ENCODE results near the gene ANTXR1. TPM values are rescaled to one million over a fixed set of nuclear protein-coding genes. Genes with fewer than 3 reads are reported as not detected.
A peak's percentile ranks its signal among the peaks of the same experiment; 100 is the strongest.

The ANTXR1 gene
- total and polyA plus RNA-seq, 2 donors from 2014 or later = 7.0 to 42.6 TPM

DNA sequence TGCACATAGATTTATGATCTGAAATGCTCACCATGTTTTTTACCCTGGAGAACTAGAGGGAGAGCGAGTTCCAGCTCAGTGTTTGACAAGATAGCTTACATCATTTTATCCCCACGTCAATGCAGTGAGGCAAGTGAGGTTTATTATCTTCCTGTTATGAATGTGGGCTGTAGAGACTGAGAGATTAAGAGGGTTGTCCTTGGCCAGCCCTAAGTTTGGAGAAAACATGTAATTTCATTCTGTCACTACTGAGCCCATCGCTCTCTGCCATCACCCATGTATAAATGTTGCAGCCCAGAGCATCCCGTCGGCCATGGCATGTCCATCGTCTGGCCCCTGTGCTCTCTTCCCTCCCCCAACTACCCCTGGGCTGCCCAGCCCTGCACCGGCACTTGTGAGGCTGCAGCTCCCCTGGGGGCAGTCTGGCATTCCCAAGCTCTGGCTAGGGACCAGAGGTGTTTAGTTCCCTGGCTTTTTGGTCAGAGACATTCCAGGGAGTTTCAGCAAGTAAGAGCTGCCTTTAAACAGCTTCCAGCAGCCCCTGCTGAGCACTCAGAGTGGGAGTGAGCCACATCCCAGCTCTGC is 136.7 kb downstream of the ANTXR1 start:
- TF ChIP-seq, protein P1, sequence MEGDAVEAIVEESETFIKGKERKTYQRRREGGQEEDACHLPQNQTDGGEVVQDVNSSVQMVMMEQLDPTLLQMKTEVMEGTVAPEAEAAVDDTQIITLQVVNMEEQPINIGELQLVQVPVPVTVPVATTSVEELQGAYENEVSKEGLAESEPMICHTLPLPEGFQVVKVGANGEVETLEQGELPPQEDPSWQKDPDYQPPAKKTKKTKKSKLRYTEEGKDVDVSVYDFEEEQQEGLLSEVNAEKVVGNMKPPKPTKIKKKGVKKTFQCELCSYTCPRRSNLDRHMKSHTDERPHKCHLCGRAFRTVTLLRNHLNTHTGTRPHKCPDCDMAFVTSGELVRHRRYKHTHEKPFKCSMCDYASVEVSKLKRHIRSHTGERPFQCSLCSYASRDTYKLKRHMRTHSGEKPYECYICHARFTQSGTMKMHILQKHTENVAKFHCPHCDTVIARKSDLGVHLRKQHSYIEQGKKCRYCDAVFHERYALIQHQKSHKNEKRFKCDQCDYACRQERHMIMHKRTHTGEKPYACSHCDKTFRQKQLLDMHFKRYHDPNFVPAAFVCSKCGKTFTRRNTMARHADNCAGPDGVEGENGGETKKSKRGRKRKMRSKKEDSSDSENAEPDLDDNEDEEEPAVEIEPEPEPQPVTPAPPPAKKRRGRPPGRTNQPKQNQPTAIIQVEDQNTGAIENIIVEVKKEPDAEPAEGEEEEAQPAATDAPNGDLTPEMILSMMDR (IDR thresholded peaks at IDR 0.05; ENCODE audit: borderline replicate concordance, extremely low read depth, insufficient read depth) = no peak
- peak in 1 of 5 donors; percentile 20 for DNase-seq
- H3K4me1 ChIP-seq (ENCODE audit: control insufficient read depth in 2 of 3, insufficient read depth in 2 of 3, low read depth in 1 of 3, low read length in 3 of 3) = peaks cover 0 to 3% (median 3%) of the 10 kb centered on the region in 3 donors
- no peak for FAIRE-seq
- intact Hi-C loops (cut with DNase I) = no loop called here
- H3K27me3 ChIP-seq (ENCODE audit: control insufficient read depth, insufficient read depth, low read length) = no peaks in the 10 kb centered on the region
- no peak overlapping the region for H3K4me3 ChIP-seq (ENCODE audit: low read length in 3 of 3)
- peak overlapping the region in 1 of 2 donors; percentile 19 for H3K27ac ChIP-seq (ENCODE audit: low read depth in 2 of 2, low read length in 2 of 2)
- no peaks in the 10 kb centered on the region for H3K36me3 ChIP-seq (ENCODE audit: control insufficient read depth in 2 of 3, insufficient read depth in 3 of 3, low read length in 3 of 3)
- H3K9ac ChIP-seq (ENCODE audit: low read length in 3 of 3) = no peak overlapping the region
- no peaks in the 10 kb centered on the region for H3K9me3 ChIP-seq (ENCODE audit: control insufficient read depth in 2 of 3, insufficient read depth in 1 of 3, low read length in 3 of 3)

DNA sequence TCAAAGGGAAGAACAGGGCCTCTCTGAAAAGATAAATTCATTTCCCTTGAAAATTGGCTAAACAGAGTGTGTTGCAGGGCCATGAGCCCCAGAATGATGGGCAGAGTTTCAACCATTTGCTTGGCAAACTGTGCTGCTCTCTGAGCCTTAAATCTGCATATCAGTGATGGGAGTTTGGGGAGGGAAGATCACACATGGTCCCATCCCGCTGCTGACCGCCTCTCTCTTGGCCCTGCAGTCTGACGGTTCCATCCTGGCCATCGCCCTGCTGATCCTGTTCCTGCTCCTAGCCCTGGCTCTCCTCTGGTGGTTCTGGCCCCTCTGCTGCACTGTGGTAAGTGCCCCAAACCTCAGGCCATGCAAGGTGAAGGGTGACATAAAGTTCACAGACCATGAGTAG is 139.0 kb downstream of the ANTXR1 start:
- TF ChIP-seq, protein P1 (IDR thresholded peaks at IDR 0.05; ENCODE audit: borderline replicate concordance, extremely low read depth, insufficient read depth) = no peak
- H3K4me3 ChIP-seq (ENCODE audit: low read length in 3 of 3) = no peak overlapping the region
- no peaks in the 10 kb centered on the region for H3K36me3 ChIP-seq (ENCODE audit: control insufficient read depth in 2 of 3, insufficient read depth in 3 of 3, low read length in 3 of 3)
- no peak overlapping the region for H3K9ac ChIP-seq (ENCODE audit: low read length in 3 of 3)
- peaks cover 0 to 7% (median 3%) of the 10 kb centered on the region in 3 donors for H3K4me1 ChIP-seq (ENCODE audit: control insufficient read depth in 2 of 3, insufficient read depth in 2 of 3, low read depth in 1 of 3, low read length in 3 of 3)
- H3K27me3 ChIP-seq (ENCODE audit: control insufficient read depth, insufficient read depth, low read length) = no peaks in the 10 kb centered on the region
- no peak for DNase-seq
- FAIRE-seq = no peak
- intact Hi-C loops (cut with DNase I) = no loop called here
- H3K9me3 ChIP-seq (ENCODE audit: control insufficient read depth in 2 of 3, insufficient read depth in 1 of 3, low read length in 3 of 3) = no peaks in the 10 kb centered on the region
- no peak overlapping the region for H3K27ac ChIP-seq (ENCODE audit: low read depth in 2 of 2, low read length in 2 of 2)

DNA sequence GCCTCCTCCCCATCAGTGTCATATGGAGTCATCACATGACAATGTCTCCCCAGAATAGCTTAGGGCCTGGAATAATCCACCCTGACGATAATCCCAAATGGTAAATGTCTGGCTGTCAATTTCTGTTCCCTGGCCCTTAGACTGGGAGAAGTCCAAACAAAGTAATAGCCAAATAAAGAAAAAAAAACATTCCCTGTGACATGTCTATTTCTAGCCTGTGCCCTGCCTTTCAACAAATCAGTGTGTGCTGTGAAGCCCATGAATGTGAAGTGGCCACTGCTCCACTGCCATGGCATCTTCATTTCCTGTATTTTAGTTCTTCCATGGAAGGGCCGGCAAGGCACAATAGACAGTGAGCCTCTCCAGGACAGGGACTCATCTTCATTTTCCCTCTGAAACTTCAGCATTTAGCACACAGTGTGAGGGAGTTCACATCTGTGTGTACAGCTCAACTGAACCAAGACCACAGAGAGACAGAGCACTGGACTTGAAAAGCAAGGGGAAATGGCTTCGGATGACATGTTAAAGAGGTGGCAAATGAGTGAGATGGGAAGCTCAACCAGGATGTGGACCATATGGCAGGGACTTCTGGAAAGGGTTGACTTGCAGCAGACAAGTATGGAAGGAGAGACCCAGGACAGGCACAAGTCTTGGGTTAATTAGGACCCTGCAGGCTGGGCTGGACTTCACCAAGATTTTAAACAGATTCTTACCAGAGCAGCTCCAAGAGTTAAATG is 140.0 kb downstream of the ANTXR1 start:
- peaks cover 0 to 7% (median 3%) of the 10 kb centered on the region in 3 donors for H3K4me1 ChIP-seq (ENCODE audit: control insufficient read depth in 2 of 3, insufficient read depth in 2 of 3, low read depth in 1 of 3, low read length in 3 of 3)
- no peaks in the 10 kb centered on the region for H3K27me3 ChIP-seq (ENCODE audit: control insufficient read depth, insufficient read depth, low read length)
- no peak for FAIRE-seq
- TF ChIP-seq, protein P1 (IDR thresholded peaks at IDR 0.05; ENCODE audit: borderline replicate concordance, extremely low read depth, insufficient read depth) = no peak
- no peak overlapping the region for H3K9ac ChIP-seq (ENCODE audit: low read length in 3 of 3)
- intact Hi-C loops (cut with DNase I) = no loop called here
- H3K27ac ChIP-seq (ENCODE audit: low read depth in 2 of 2, low read length in 2 of 2) = peak overlapping the region in 1 of 2 donors; percentile 57
- H3K9me3 ChIP-seq (ENCODE audit: control insufficient read depth in 2 of 3, insufficient read depth in 1 of 3, low read length in 3 of 3) = no peaks in the 10 kb centered on the region
- no peak overlapping the region for H3K4me3 ChIP-seq (ENCODE audit: low read length in 3 of 3)
- H3K36me3 ChIP-seq (ENCODE audit: control insufficient read depth in 2 of 3, insufficient read depth in 3 of 3, low read length in 3 of 3) = no peaks in the 10 kb centered on the region
- DNase-seq = no peak
